Caco-2 (cell line): Measurements from ENCODE around the gene SLC22A17. TPM values are rescaled to one million over a fixed set of nuclear protein-coding genes. Genes with fewer than 3 reads are reported as not detected.

ENCODE experiments used
- BruUV-seq: library from RNA; stranded (reverse); fragments of 400-500 nt; replicated peaks from 2 replicates; lab custom pipeline; 2021; lab: Mats Ljungman, UMichigan
- CTCF ChIA-PET: fragments of 300-600 bp; sonication (Branson Sonifier 250); formaldehyde crosslinking; loops from one replicate; lab custom pipeline; 2022; ENCODE audit warnings: antibody characterized with exemption; lab: Charles Lee
- POLR2A ChIA-PET: fragments of 300-600 bp; sonication (Branson Sonifier 250); formaldehyde crosslinking; loops from one replicate; lab custom pipeline; 2022; ENCODE audit warnings: antibody characterized with exemption; lab: Charles Lee
- DNase-seq, 2 experiments: peaks; one replicate each; pipeline versions ENCODE4 v3.0.0 to v3.0.0-alpha.2; 2020 to 2022
- H3K27me3 ChIP-seq: replicated peaks from 2 replicates; pipeline ENCODE4 v1.6.0; 2011; ENCODE audit warnings: low read length; ENCODE audit not compliant: control insufficient read depth, insufficient read depth
- H3K36me3 ChIP-seq: 2 replicates; pipeline ENCODE4 v1.5.1; 2011; ENCODE audit warnings: low read length; ENCODE audit not compliant: control insufficient read depth, insufficient read depth
- H3K4me1 ChIP-seq: fragments of 250-450 bp; sonication (Bioruptor Pico); 2 replicates; pipeline ENCODE4 v1.5.1; 2020; ENCODE audit warnings: mild to moderate bottlenecking
- H3K4me3 ChIP-seq: 2 replicates; pipeline ENCODE4 v1.5.1; 2011; ENCODE audit warnings: low read depth, mild to moderate bottlenecking, control low read depth, low read length
- H3K9me3 ChIP-seq: fragments of 250-450 bp; sonication (Bioruptor Pico); 2 replicates; pipeline ENCODE4 v1.5.1; 2020; ENCODE audit warnings: mild to moderate bottlenecking, moderate library complexity
- H3K27ac Mint-ChIP-seq: one replicate; pipeline ENCODE4 v1.8.0; 2022; ENCODE audit warnings: mixed read lengths; ENCODE audit not compliant: unreplicated experiment
- H3K27me3 Mint-ChIP-seq: one replicate; pipeline ENCODE4 v1.8.0; 2022; ENCODE audit warnings: mixed read lengths; ENCODE audit not compliant: insufficient read depth, unreplicated experiment
- H3K36me3 Mint-ChIP-seq: one replicate; pipeline ENCODE4 v1.8.0; 2022; ENCODE audit warnings: mild to moderate bottlenecking, mixed read lengths; ENCODE audit not compliant: insufficient read depth, unreplicated experiment
- H3K4me1 Mint-ChIP-seq: one replicate; pipeline ENCODE4 v1.8.0; 2022; ENCODE audit warnings: low read depth, mixed read lengths; ENCODE audit not compliant: unreplicated experiment
- H3K4me3 Mint-ChIP-seq: one replicate; pipeline ENCODE4 v1.8.0; 2022; ENCODE audit warnings: mild to moderate bottlenecking, moderate library complexity, mixed read lengths; ENCODE audit not compliant: unreplicated experiment
- H3K9me3 Mint-ChIP-seq: one replicate; pipeline ENCODE4 v1.8.0; 2022; ENCODE audit warnings: mixed read lengths; ENCODE audit not compliant: unreplicated experiment
- CTCF ChIP-seq, 2 experiments: fragments of 200-600 bp in 1 of 2; IDR thresholded peaks; 1 replicate in 1 of 2; 2 replicates in 1 of 2; pipeline versions ENCODE4 v1.5.1 to v1.8.0; 2011 to 2022; ENCODE audit warnings: antibody characterized with exemption in 1 of 2, control low read depth in 1 of 2, inconsistent platforms in 1 of 2, low read depth in 1 of 2, low read length in 1 of 2, mild to moderate bottlenecking in 1 of 2, moderate library complexity in 1 of 2; ENCODE audit not compliant: insufficient read depth in 1 of 2, severe bottlenecking in 1 of 2, unreplicated experiment in 1 of 2
- intact Hi-C: fragments of 100-400 bp; cut with micrococcal nuclease; formaldehyde crosslinking; loops from one replicate; pipeline ENCODE4 v1.10.0; 2022; ENCODE audit not compliant: unreplicated experiment
- total RNA-seq: library from RNA; stranded (reverse); gene quantifications from 2 replicates; pipeline ENCODE4 v1.2.3, GENCODE V29; 2022

The SLC22A17 gene
- total RNA-seq, 1 experiment from 2014 or later, result 3.1 TPM

- H3K36me3 ChIP-seq, result no peaks in the 10 kb centered on the region
- DNase-seq, result no peak
- no peaks in the 10 kb centered on the region for H3K9me3 ChIP-seq
- H3K27me3 ChIP-seq, result no peaks in the 10 kb centered on the region
- Mint-ChIP-seq H3K36me3 (no peaks in the 10 kb centered on the region), H3K27ac (no peak overlapping the region), H3K4me1 (peaks cover 6% of the 10 kb centered on the region), H3K4me3 (no peak overlapping the region), H3K9me3 (no peaks in the 10 kb centered on the region), H3K27me3 (peaks cover 14% of the 10 kb centered on the region)
- POLR2A ChIA-PET, result no interaction called here
- no peak overlapping the region for H3K4me3 ChIP-seq
- intact Hi-C loops, result no loop called here
- BruUV-seq, result no TSS peak
- 0 out of 2 replicates have a peak, but pooled peaks cover 3% of the 10 kb centered on the region for H3K4me1 ChIP-seq
- TF ChIP-seq CTCF (IDR thresholded peaks at IDR 0.05; ENCODE audit: insufficient read depth in 1 of 2, low read depth in 1 of 2, low read length in 1 of 2, severe bottlenecking in 1 of 2, unreplicated experiment in 1 of 2), result no peak
- CTCF ChIA-PET, result no interaction called here
These were observed 4.0 kb upstream of the SLC22A17 start for GRCh38 chr14:23356662-23357061.

GRCh38 chr14:23355871-23356435, 3.3 kb upstream of the SLC22A17 start:
- no peaks in the 10 kb centered on the region for H3K36me3 ChIP-seq
- 0 out of 2 replicates have a peak, but pooled peaks cover 3% of the 10 kb centered on the region for H3K4me1 ChIP-seq
- no peak for DNase-seq
- ChIA-PET CTCF (no interaction called here), POLR2A (no interaction called here)
- peaks cover 6% of the 10 kb centered on the region for H3K4me1 Mint-ChIP-seq
- H3K27me3 ChIP-seq, result no peaks in the 10 kb centered on the region
- no peak for TF ChIP-seq CTCF (IDR thresholded peaks at IDR 0.05; ENCODE audit: insufficient read depth in 1 of 2, low read depth in 1 of 2, low read length in 1 of 2, severe bottlenecking in 1 of 2, unreplicated experiment in 1 of 2)
- H3K9me3 ChIP-seq, result no peaks in the 10 kb centered on the region
- intact Hi-C loops, result no loop called here
- BruUV-seq, result no TSS peak
- H3K36me3 Mint-ChIP-seq, result no peaks in the 10 kb centered on the region
- H3K4me3 Mint-ChIP-seq, result no peak overlapping the region
- no peaks in the 10 kb centered on the region for H3K9me3 Mint-ChIP-seq
- H3K27ac Mint-ChIP-seq, result no peak overlapping the region
- H3K27me3 Mint-ChIP-seq, result peaks cover 14% of the 10 kb centered on the region
- no peak overlapping the region for H3K4me3 ChIP-seq

- H3K9me3 Mint-ChIP-seq, result no peaks in the 10 kb centered on the region
- no peak for DNase-seq
- ChIA-PET CTCF (no interaction called here), POLR2A (no interaction called here)
- H3K4me1 ChIP-seq, result 0 out of 2 replicates have a peak, but pooled peaks cover 3% of the 10 kb centered on the region
- no peaks in the 10 kb centered on the region for H3K27me3 ChIP-seq
- H3K36me3 ChIP-seq, result no peaks in the 10 kb centered on the region
- H3K36me3 Mint-ChIP-seq, result no peaks in the 10 kb centered on the region
- intact Hi-C loops, result no loop called here
- peaks cover 17% of the 10 kb centered on the region for H3K27me3 Mint-ChIP-seq
- no peak overlapping the region for H3K27ac Mint-ChIP-seq
- no peak overlapping the region for H3K4me3 Mint-ChIP-seq
- peaks cover 6% of the 10 kb centered on the region for H3K4me1 Mint-ChIP-seq
- no TSS peak for BruUV-seq
- no peak for TF ChIP-seq CTCF (IDR thresholded peaks at IDR 0.05; ENCODE audit: insufficient read depth in 1 of 2, low read depth in 1 of 2, low read length in 1 of 2, severe bottlenecking in 1 of 2, unreplicated experiment in 1 of 2)
- H3K4me3 ChIP-seq, result no peak overlapping the region
- H3K9me3 ChIP-seq, result no peaks in the 10 kb centered on the region
These were observed 2.3 kb upstream of the SLC22A17 start for GRCh38 chr14:23354990-23355389.
